ENCODE measurements around the gene RTL9. TPM values are rescaled to one million over a fixed set of nuclear protein-coding genes. Genes with fewer than 3 reads are reported as not detected.

The RTL9 gene
- total and polyA plus RNA-seq, 2 of the 13 experiments (the other 11 are each of a cell fraction or from before 2014, with no cell fraction given): 0.01 to 0.02 TPM

DNA sequence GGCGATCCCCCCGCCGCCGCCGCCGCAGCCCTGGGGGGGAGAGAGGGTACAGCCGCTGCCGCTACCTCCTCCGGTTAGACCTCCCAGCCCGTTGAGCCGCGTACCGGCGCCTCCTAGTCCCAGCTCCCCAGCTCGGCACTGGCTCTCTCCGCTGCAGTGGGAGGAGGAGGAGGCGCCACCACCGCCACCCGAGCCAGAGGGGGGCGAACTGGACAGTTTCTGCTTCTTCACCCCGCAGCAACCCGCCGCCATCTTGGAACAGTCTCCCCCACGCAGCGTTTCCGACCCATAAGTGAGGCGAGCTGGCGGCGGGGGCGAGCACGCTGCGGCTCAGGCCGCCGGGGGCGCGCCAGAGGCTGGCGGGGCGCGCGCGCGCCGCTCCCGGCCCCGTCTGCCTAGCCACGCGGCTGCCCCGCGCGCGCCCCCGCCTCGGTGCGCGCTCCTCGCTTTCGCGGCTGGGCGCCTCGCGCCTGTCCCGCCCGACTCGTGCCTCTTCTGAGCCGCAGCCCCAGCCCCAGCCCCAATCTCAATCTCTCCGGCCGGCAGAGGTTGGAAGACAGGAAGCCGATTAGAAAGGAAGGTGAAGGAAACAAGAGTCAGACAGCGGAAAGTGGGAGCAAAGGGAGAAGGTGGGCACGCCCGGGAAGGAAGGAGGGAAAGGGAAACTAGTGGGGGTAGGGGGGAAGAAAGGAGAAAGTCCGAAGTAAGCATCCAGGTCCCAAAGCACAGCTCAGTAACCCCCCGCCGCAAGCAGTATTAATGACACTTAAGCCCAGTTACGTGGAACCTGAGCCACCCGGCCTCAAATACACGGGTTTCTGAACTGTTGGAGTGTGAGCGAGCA, 40.6 kb upstream of the RTL9 start, which contains the start of gene AMMECR1 (continued):
- TF ChIP-seq FOXP1 (IDR thresholded peaks at IDR 0.05) (no peak), FOXP1 (CRISPR knock-in tag; IDR thresholded peaks at IDR 0.05) (no peak), ZNF569 (CRISPR knock-in tag; IDR thresholded peaks at IDR 0.05; ENCODE audit: borderline replicate concordance) (no peak), ZNF800 (CRISPR knock-in tag; IDR thresholded peaks at IDR 0.05) (no peak), NFKBIZ (CRISPR knock-in tag; IDR thresholded peaks at IDR 0.05) (no peak), ARNTL (CRISPR knock-in tag; IDR thresholded peaks at IDR 0.05) (no peak), ZNF772 (CRISPR knock-in tag; IDR thresholded peaks at IDR 0.05) (no peak), ZFP1 (CRISPR knock-in tag; IDR thresholded peaks at IDR 0.05) (no peak), ZNF318 (CRISPR knock-in tag; IDR thresholded peaks at IDR 0.05) (no peak), ZNF17 (CRISPR knock-in tag; IDR thresholded peaks at IDR 0.05) (no peak), YEATS2 (CRISPR knock-in tag; IDR thresholded peaks at IDR 0.05; ENCODE audit: borderline replicate concordance) (no peak), KMT2A (CRISPR knock-in tag; IDR thresholded peaks at IDR 0.05) (peak; percentile 34; the same call in 1 of the 2 replicates), ZNF891 (CRISPR knock-in tag; IDR thresholded peaks at IDR 0.05) (peak; percentile 14; the same call in 1 of the 2 replicates), HNF1B (CRISPR knock-in tag; IDR thresholded peaks at IDR 0.05) (no peak), CENPBD1 (CRISPR knock-in tag; IDR thresholded peaks at IDR 0.05; ENCODE audit: borderline replicate concordance, low read depth) (no peak)
- TF ChIP-seq, protein P1, sequence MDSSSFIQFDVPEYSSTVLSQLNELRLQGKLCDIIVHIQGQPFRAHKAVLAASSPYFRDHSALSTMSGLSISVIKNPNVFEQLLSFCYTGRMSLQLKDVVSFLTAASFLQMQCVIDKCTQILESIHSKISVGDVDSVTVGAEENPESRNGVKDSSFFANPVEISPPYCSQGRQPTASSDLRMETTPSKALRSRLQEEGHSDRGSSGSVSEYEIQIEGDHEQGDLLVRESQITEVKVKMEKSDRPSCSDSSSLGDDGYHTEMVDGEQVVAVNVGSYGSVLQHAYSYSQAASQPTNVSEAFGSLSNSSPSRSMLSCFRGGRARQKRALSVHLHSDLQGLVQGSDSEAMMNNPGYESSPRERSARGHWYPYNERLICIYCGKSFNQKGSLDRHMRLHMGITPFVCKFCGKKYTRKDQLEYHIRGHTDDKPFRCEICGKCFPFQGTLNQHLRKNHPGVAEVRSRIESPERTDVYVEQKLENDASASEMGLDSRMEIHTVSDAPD (CRISPR knock-in tag; IDR thresholded peaks at IDR 0.05): no peak

All from HepG2 (cell line).